ENCODE results near the gene CDCA4.

Gene CDCA4

DNA sequence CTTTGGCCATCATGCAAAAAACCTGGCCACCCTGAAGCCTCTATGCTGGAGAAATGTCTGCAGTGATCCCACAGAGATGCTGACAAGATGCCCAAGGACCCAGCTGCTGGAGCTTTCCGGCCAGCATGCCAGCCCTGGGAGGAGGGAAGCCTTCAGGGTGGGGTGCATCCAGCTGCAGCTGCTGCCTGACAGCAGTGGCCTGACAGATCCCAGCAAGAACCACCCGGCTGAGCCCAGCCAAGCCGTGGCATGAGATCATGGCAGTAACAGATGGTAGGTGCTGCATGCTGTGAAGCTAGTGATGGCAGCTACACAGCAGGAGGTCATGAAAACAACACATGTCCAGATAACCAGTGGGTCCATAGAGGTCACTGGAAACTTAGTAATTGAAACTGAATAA is 21.5 kb downstream of the CDCA4 start:
- H3K27me3 ChIP-seq: no peaks in the 10 kb centered on the region
- H3K36me3 ChIP-seq: no peaks in the 10 kb centered on the region
- TF ChIP-seq, protein P1, sequence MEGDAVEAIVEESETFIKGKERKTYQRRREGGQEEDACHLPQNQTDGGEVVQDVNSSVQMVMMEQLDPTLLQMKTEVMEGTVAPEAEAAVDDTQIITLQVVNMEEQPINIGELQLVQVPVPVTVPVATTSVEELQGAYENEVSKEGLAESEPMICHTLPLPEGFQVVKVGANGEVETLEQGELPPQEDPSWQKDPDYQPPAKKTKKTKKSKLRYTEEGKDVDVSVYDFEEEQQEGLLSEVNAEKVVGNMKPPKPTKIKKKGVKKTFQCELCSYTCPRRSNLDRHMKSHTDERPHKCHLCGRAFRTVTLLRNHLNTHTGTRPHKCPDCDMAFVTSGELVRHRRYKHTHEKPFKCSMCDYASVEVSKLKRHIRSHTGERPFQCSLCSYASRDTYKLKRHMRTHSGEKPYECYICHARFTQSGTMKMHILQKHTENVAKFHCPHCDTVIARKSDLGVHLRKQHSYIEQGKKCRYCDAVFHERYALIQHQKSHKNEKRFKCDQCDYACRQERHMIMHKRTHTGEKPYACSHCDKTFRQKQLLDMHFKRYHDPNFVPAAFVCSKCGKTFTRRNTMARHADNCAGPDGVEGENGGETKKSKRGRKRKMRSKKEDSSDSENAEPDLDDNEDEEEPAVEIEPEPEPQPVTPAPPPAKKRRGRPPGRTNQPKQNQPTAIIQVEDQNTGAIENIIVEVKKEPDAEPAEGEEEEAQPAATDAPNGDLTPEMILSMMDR (IDR thresholded peaks at IDR 0.05; ENCODE audit: low read depth, low read length): no peak
- no peaks in the 10 kb centered on the region for H3K4me1 ChIP-seq
- no peak for DNase-seq
- H3K9me3 ChIP-seq: no peaks in the 10 kb centered on the region
- no peak overlapping the region for H3K4me3 ChIP-seq (ENCODE audit: low read depth, low read length)

DNA sequence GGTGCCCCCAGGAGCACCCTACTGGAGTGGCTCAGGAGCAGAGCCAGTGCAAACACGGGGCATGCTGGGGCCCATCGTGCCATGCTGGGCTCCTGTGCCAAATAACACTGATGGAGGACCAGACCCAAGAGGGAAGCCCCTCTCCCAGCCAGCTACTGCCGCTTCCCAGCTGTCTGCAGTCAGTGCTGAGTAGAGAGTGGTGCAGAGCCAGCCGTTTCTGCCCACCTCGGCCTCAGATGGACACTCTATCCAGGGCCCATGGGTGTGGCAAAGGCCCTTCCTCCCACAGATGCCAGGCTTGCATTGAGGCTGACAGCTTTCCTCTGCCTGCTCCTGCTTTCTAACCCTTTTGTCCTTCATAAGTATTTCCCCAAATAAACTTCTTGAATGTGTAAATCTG is 22.1 kb downstream of the CDCA4 start:
- Histone ChIP-seq H3K36me3 (no peaks in the 10 kb centered on the region; the same call in 1 of the 2 replicates), H3K9me3 (no peaks in the 10 kb centered on the region), H3K4me3 (ENCODE audit: low read depth, low read length) (no peak overlapping the region), H3K4me1 (no peaks in the 10 kb centered on the region), H3K27me3 (no peaks in the 10 kb centered on the region)
- TF ChIP-seq, protein P1 (IDR thresholded peaks at IDR 0.05; ENCODE audit: low read depth, low read length): no peak
- no peak for DNase-seq

GRCh38 chr14:104996483-104996882 is 24.4 kb downstream of the CDCA4 start:
- no peaks in the 10 kb centered on the region for H3K4me1 ChIP-seq
- TF ChIP-seq, protein P1 (IDR thresholded peaks at IDR 0.05; ENCODE audit: low read depth, low read length): no peak
- DNase-seq: no peak
- no peaks in the 10 kb centered on the region for H3K9me3 ChIP-seq
- H3K36me3 ChIP-seq: no peaks in the 10 kb centered on the region; the same call in none of the 2 replicates
- H3K27me3 ChIP-seq: no peaks in the 10 kb centered on the region
- H3K4me3 ChIP-seq (ENCODE audit: low read depth, low read length): no peak overlapping the region

GRCh38 chr14:104996032-104996431 is 24.9 kb downstream of the CDCA4 start:
- TF ChIP-seq, protein P1 (IDR thresholded peaks at IDR 0.05; ENCODE audit: low read depth, low read length): no peak
- no peaks in the 10 kb centered on the region for H3K9me3 ChIP-seq
- no peaks in the 10 kb centered on the region; the same call in none of the 2 replicates for H3K36me3 ChIP-seq
- H3K4me3 ChIP-seq (ENCODE audit: low read depth, low read length): no peak overlapping the region
- no peaks in the 10 kb centered on the region for H3K4me1 ChIP-seq
- no peak for DNase-seq
- H3K27me3 ChIP-seq: no peaks in the 10 kb centered on the region

- H3K36me3 ChIP-seq: no peaks in the 10 kb centered on the region; the same call in none of the 2 replicates
- no peak overlapping the region for H3K4me3 ChIP-seq (ENCODE audit: low read depth, low read length)
- no peaks in the 10 kb centered on the region for H3K27me3 ChIP-seq
- no peaks in the 10 kb centered on the region for H3K4me1 ChIP-seq
- DNase-seq: no peak
- TF ChIP-seq, protein P1 (IDR thresholded peaks at IDR 0.05; ENCODE audit: low read depth, low read length): no peak
- no peaks in the 10 kb centered on the region for H3K9me3 ChIP-seq
Measured at GRCh38 chr14:104994978-104995377, 25.9 kb downstream of the CDCA4 start.

DNA sequence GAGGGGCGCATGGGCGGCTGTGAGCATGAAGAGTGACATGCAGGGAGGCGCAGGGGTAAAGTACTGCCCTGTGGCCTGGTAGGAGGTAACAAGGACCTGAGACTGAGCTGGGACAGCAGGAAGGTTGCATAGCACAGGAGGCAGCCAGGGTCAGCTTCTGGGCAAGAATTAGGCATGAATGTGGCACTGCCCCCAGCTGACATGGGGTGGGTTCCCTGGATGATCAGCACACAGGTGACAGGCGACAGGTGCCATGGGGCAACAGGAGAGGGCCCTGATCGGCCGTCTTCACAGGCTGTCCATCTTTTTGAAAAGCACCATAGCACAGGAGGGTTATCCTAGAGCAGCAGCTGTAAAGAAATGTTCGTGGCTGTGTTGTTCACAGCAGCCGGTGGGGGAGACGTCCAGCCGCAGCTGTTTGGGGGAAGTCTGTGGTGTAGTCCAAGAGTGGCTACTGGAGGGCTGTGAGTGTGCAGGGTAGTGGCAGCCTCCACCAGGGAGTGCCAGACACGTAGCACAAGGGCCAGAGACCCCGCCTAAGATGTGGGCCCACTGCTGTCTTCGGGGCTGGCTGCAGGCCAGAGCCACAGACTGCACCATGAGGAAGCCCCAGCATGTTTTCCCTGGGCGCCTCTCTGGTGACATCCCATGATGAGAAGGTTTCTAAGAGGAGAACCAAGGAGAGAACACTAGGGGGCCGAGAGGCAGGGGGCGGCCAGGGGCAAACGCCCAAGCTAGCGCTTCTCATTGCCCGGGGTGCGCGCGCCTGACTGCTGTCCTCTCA is 26.9 kb downstream of the CDCA4 start:
- peak; percentile 59 for DNase-seq
- TF ChIP-seq, protein P1 (IDR thresholded peaks at IDR 0.05; ENCODE audit: low read depth, low read length): peak; percentile 10; the same call in 1 of the 2 replicates
- H3K36me3 ChIP-seq: no peaks in the 10 kb centered on the region; the same call in none of the 2 replicates

More for the DNA sequence above, 26.9 kb downstream of the CDCA4 start:
- Histone ChIP-seq H3K9me3 (no peaks in the 10 kb centered on the region), H3K27me3 (no peaks in the 10 kb centered on the region), H3K4me1 (no peaks in the 10 kb centered on the region), H3K4me3 (ENCODE audit: low read depth, low read length) (no peak overlapping the region)

All from BE2C (cell line).